Osteocyte (in vitro differentiated cells): ENCODE data around the gene AVPI1. TPM values are rescaled to one million over a fixed set of nuclear protein-coding genes. Genes with fewer than 3 reads are reported as not detected.

Source experiments
- DNase-seq: peaks from one replicate; pipeline ENCODE4 v3.0.0; 2021; ENCODE audit warnings: mixed read lengths; ENCODE audit not compliant: unreplicated experiment; ENCODE audit errors: extremely low spot score
- H3K27ac Mint-ChIP-seq: one replicate; pipeline ENCODE4 v1.8.0; 2021; ENCODE audit warnings: mild to moderate bottlenecking, mixed read lengths; ENCODE audit not compliant: unreplicated experiment
- H3K27me3 Mint-ChIP-seq: one replicate; pipeline ENCODE4 v1.8.0; 2021; ENCODE audit warnings: mixed read lengths; ENCODE audit not compliant: unreplicated experiment
- H3K36me3 Mint-ChIP-seq: one replicate; pipeline ENCODE4 v1.8.0; 2021; ENCODE audit warnings: mixed read lengths; ENCODE audit not compliant: unreplicated experiment
- H3K4me1 Mint-ChIP-seq: one replicate; pipeline ENCODE4 v1.8.0; 2021; ENCODE audit warnings: mixed read lengths; ENCODE audit not compliant: unreplicated experiment
- H3K4me3 Mint-ChIP-seq: one replicate; pipeline ENCODE4 v1.8.0; 2021; ENCODE audit warnings: mild to moderate bottlenecking, moderate library complexity, mixed read lengths; ENCODE audit not compliant: unreplicated experiment
- H3K9me3 Mint-ChIP-seq: one replicate; pipeline ENCODE4 v1.8.0; 2021; ENCODE audit warnings: mixed read lengths; ENCODE audit not compliant: unreplicated experiment
- CTCF ChIP-seq: fragments of 200-600 bp; sonication (generic); IDR thresholded peaks from 2 replicates; pipeline ENCODE4 v1.5.0; 2021; ENCODE audit warnings: antibody characterized with exemption, mild to moderate bottlenecking, moderate library complexity
- total RNA-seq: library from RNA; stranded (reverse); gene quantifications from 2 replicates; pipeline ENCODE4 v1.2.1, GENCODE V29; 2021

The AVPI1 gene
- total RNA-seq, 1 donor from 2014 or later = 5.7 TPM

DNA sequence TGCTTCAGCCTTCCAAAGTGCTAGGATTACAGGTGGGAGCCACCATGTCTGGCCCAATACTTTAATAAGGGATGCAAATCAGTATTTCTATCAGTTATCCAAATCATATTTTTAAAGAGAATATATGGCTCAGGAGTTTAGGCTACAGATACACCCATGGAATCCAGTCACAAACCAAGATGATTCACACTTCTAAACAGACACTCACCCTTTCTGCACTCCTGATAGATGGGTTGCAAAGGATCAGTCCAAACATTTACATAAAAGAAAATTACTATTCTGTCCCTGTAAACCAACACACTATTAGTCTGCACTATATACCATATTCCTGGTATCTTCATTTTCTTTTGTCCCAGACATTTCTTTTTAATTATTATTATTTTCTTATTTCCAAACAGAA is 55.9 kb downstream of the AVPI1 start:
- Mint-ChIP-seq H3K36me3 (no peaks in the 10 kb centered on the region), H3K4me3 (no peak overlapping the region), H3K27ac (no peak overlapping the region), H3K4me1 (peaks cover 16% of the 10 kb centered on the region), H3K27me3 (no peaks in the 10 kb centered on the region), H3K9me3 (no peaks in the 10 kb centered on the region)
- no peak for TF ChIP-seq CTCF
- DNase-seq = no peak

DNA sequence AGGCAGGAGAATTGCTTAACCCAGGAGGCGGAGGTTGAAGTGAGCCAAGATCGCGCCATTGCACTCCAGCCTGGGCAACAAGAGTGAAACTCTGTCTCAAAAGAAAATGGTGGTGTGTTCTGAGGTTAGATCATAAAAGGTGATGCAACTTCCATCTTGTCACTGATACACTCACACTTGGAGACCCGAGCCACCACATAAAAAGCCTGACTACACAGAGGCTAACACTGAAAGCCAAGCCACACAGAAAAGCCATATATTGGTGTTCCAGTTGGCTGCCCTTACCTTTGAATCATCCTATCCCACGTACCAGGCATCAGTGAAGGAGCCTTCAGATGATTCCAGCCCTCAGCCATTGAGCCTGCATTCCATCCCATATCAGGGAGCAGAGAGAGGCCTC is 57.8 kb downstream of the AVPI1 start:
- no peak for TF ChIP-seq CTCF
- Mint-ChIP-seq H3K9me3 (no peaks in the 10 kb centered on the region), H3K27ac (no peak overlapping the region), H3K4me3 (no peak overlapping the region), H3K36me3 (no peaks in the 10 kb centered on the region), H3K4me1 (peaks cover 16% of the 10 kb centered on the region), H3K27me3 (no peaks in the 10 kb centered on the region)
- DNase-seq = no peak

DNA sequence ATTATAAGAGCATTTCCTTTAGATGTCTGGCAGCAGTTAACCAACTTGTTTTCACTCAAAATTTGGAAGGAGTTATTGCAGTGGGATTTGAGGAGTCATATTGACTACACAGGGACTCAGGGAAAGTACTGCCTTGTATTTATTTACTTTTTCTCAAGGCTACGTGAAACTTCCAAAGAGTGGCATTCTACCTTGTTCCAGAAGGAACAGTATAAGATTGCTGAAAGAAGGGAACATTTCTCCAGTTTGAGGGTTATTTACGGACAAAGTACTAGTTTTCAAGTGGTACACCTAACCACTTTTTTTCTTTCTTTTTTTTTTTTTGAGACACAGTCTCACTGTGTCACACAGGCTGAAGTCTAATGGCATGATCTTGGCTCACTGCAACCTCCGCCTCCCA is 58.8 kb downstream of the AVPI1 start:
- no peaks in the 10 kb centered on the region for H3K27me3 Mint-ChIP-seq
- H3K4me1 Mint-ChIP-seq = peaks cover 10% of the 10 kb centered on the region
- H3K36me3 Mint-ChIP-seq = no peaks in the 10 kb centered on the region
- DNase-seq = no peak
- no peaks in the 10 kb centered on the region for H3K9me3 Mint-ChIP-seq
- no peak overlapping the region for H3K4me3 Mint-ChIP-seq
- no peak overlapping the region for H3K27ac Mint-ChIP-seq
- TF ChIP-seq CTCF = no peak

GRCh38 chr10:97627731-97628130 is 59.3 kb downstream of the AVPI1 start:
- no peaks in the 10 kb centered on the region for H3K27me3 Mint-ChIP-seq
- TF ChIP-seq CTCF = no peak
- no peak overlapping the region for H3K27ac Mint-ChIP-seq
- no peak for DNase-seq
- H3K9me3 Mint-ChIP-seq = no peaks in the 10 kb centered on the region
- peaks cover 5% of the 10 kb centered on the region for H3K4me1 Mint-ChIP-seq
- H3K36me3 Mint-ChIP-seq = no peaks in the 10 kb centered on the region
- H3K4me3 Mint-ChIP-seq = no peak overlapping the region

Other genes with a start within 250 kb of the AVPI1 start
- gene EXOSC1, start 241.2 kb downstream of the AVPI1 start, total RNA-seq = 31.9 and 32.4 TPM in 2 replicates
- gene ZDHHC16, start 241.1 kb downstream of the AVPI1 start, total RNA-seq = 46.9 and 50.9 TPM in 2 replicates
- gene MMS19, start 188.8 kb downstream of the AVPI1 start, total RNA-seq = 70.1 and 71.1 TPM in 2 replicates
- 25.6 and 27.7 TPM in 2 replicates for gene UBTD1, start 188.3 kb downstream of the AVPI1 start, total RNA-seq
- not detected in 2 replicates for gene ANKRD2, start 114.5 kb downstream of the AVPI1 start, total RNA-seq
- gene HOGA1, start 102.9 kb downstream of the AVPI1 start, total RNA-seq = not detected in 2 replicates
- not detected in 2 replicates for gene C10orf62, start 97.5 kb downstream of the AVPI1 start, total RNA-seq
- 13.1 and 13.3 TPM in 2 replicates for gene MORN4, start 53.7 kb downstream of the AVPI1 start, total RNA-seq
- 22.0 and 22.1 TPM in 2 replicates for gene PI4K2A, start 46.6 kb downstream of the AVPI1 start, total RNA-seq
- gene MARVELD1, start 26.5 kb upstream of the AVPI1 start, total RNA-seq = 107 and 111 TPM in 2 replicates
- gene ZFYVE27, start 49.9 kb upstream of the AVPI1 start, total RNA-seq = 22.5 and 27.0 TPM in 2 replicates
- not detected in 2 replicates for gene SFRP5, start 84.8 kb upstream of the AVPI1 start, total RNA-seq
- 0.05 TPM in 1 of 2 replicates, not detected in the other for gene GOLGA7B, start 162.6 kb upstream of the AVPI1 start, total RNA-seq